ENCODE data around the gene CRELD2.

Gene CRELD2

GRCh38 chr22:49917974-49918910, at the start of gene CRELD2, which contains the start of gene ALG12:
CRELD2 (plus strand) TSS chr22:49918634; CDS start chr22:49918770, 136 bp downstream.
ALG12 (minus strand) TSS chr22:49918438; CDS start chr22:49913765, 4,673 bp downstream.
- in situ Hi-C loops (cut with HindIII; ENCODE audit: low sequenced_read_pairs): loop anchor here (10.0 kb wide), 1 partner anchor 123 kb away; no protein-coding TSS in a partner anchor

- in situ Hi-C loops (cut with HindIII; ENCODE audit: low sequenced_read_pairs): no loop called here
Measured at GRCh38 chr22:49869086-49869830, 49.2 kb upstream of the CRELD2 start.

- in situ Hi-C loops (cut with HindIII; ENCODE audit: low sequenced_read_pairs): loop anchor here (5.0 kb wide), 2 partner anchors 52 to 73 kb away; no protein-coding TSS in a partner anchor
Measured at GRCh38 chr22:49869845-49870712, 48.4 kb upstream of the CRELD2 start.

GRCh38 chr22:49871482-49871881, 47.0 kb upstream of the CRELD2 start:
- in situ Hi-C loops (cut with HindIII; ENCODE audit: low sequenced_read_pairs): loop anchor here (5.0 kb wide), 2 partner anchors 51 to 74 kb away; no protein-coding TSS in a partner anchor

GRCh38 chr22:49872347-49872746, 46.1 kb upstream of the CRELD2 start:
- in situ Hi-C loops (cut with HindIII; ENCODE audit: low sequenced_read_pairs): loop anchor here (5.0 kb wide), 2 partner anchors 50 to 75 kb away; no protein-coding TSS in a partner anchor

- in situ Hi-C loops (cut with HindIII; ENCODE audit: low sequenced_read_pairs): loop anchor here (5.0 kb wide), 2 partner anchors 49 to 76 kb away; no protein-coding TSS in a partner anchor
Measured at GRCh38 chr22:49873228-49873940, 45.0 kb upstream of the CRELD2 start.

- in situ Hi-C loops (cut with HindIII; ENCODE audit: low sequenced_read_pairs): no loop called here
Measured at GRCh38 chr22:49877642-49878041, 40.8 kb upstream of the CRELD2 start.

GRCh38 chr22:49878206-49878605, 40.2 kb upstream of the CRELD2 start:
- in situ Hi-C loops (cut with HindIII; ENCODE audit: low sequenced_read_pairs): no loop called here

GRCh38 chr22:49879871-49880270, 38.6 kb upstream of the CRELD2 start:
- in situ Hi-C loops (cut with HindIII; ENCODE audit: low sequenced_read_pairs): no loop called here

GRCh38 chr22:49880281-49880680, 38.2 kb upstream of the CRELD2 start:
- in situ Hi-C loops (cut with HindIII; ENCODE audit: low sequenced_read_pairs): no loop called here

- in situ Hi-C loops (cut with HindIII; ENCODE audit: low sequenced_read_pairs): no loop called here
Measured at GRCh38 chr22:49881856-49882255, 36.6 kb upstream of the CRELD2 start.

GRCh38 chr22:49882519-49883293, 35.7 kb upstream of the CRELD2 start:
- in situ Hi-C loops (cut with HindIII; ENCODE audit: low sequenced_read_pairs): no loop called here

- in situ Hi-C loops (cut with HindIII; ENCODE audit: low sequenced_read_pairs): no loop called here
Measured at GRCh38 chr22:49883294-49883640, 35.2 kb upstream of the CRELD2 start.

GRCh38 chr22:49884075-49884474, 34.4 kb upstream of the CRELD2 start:
- in situ Hi-C loops (cut with HindIII; ENCODE audit: low sequenced_read_pairs): no loop called here

GRCh38 chr22:49884503-49885260, 33.8 kb upstream of the CRELD2 start:
- in situ Hi-C loops (cut with HindIII; ENCODE audit: low sequenced_read_pairs): no loop called here

GRCh38 chr22:49885281-49885680, 33.2 kb upstream of the CRELD2 start:
- in situ Hi-C loops (cut with HindIII; ENCODE audit: low sequenced_read_pairs): no loop called here

- in situ Hi-C loops (cut with HindIII; ENCODE audit: low sequenced_read_pairs): no loop called here
Measured at GRCh38 chr22:49885881-49886280, 32.6 kb upstream of the CRELD2 start.

- in situ Hi-C loops (cut with HindIII; ENCODE audit: low sequenced_read_pairs): no loop called here
Measured at GRCh38 chr22:49886346-49887063, 31.9 kb upstream of the CRELD2 start.
